Lower leg skin (tissue), 4 donors: ENCODE data around the gene TRIM16. TPM values are rescaled to one million over a fixed set of nuclear protein-coding genes. Genes with fewer than 3 reads are reported as not detected.
"Not testable (repeated sequence)": the region's sequence is repeated elsewhere in the genome, so short reads cannot be mapped to it uniquely, and the experiment has no call there.

ENCODE experiments used
- DNase-seq, 2 donors: peaks; one replicate each; pipeline ENCODE4 v3.0.0-alpha.2; 2019; ENCODE audit warnings: low spot score in 2 of 2
- H3K4me3 ChIP-seq: fragments of 200-600 bp; sonication (generic); 2 replicates; pipeline ENCODE4 v1.5.1; 2017; ENCODE audit warnings: mild to moderate bottlenecking, low read depth; ENCODE audit not compliant: poor library complexity, severe bottlenecking
- POLR2A ChIP-seq, 2 donors: fragments of 450-650 bp; IDR thresholded peaks; one replicate each; pipeline ENCODE4 v1.6.1; 2016 to 2017; ENCODE audit warnings: antibody characterized with exemption in 2 of 2, mild to moderate bottlenecking in 1 of 2, moderate library complexity in 1 of 2
- WGBS, 2 donors: methylation state at CpG; one replicate each; pipeline ENCODE4 v1.1.5; 2018; 5-methylcytosine and 5-hydroxymethylcytosine counted together
- intact Hi-C: fragments of 100-400 bp; cut with DNase I; formaldehyde crosslinking; loops from one replicate; pipeline ENCODE4 v1.15.0; 2023; ENCODE audit warnings: low total_unique reads
- total RNA-seq, 4 donors: library from RNA; depleted of rRNA; stranded (reverse); fragments of >200 nt; gene quantifications; one replicate each; pipeline ENCODE4 v1.1.0, GENCODE V29; 2016
- TF ChIP-seq, protein P1 (sequence below), 3 donors: fragments of 450-650 bp; IDR thresholded peaks; one replicate each; pipeline ENCODE4 v1.5.1; 2016; ENCODE audit warnings: antibody characterized with exemption in 3 of 3, mild to moderate bottlenecking in 3 of 3, moderate library complexity in 2 of 3

The TRIM16 gene
- total RNA-seq, 4 donors from 2014 or later, result 33.2 to 80.1 (median 48.9) TPM

DNA sequence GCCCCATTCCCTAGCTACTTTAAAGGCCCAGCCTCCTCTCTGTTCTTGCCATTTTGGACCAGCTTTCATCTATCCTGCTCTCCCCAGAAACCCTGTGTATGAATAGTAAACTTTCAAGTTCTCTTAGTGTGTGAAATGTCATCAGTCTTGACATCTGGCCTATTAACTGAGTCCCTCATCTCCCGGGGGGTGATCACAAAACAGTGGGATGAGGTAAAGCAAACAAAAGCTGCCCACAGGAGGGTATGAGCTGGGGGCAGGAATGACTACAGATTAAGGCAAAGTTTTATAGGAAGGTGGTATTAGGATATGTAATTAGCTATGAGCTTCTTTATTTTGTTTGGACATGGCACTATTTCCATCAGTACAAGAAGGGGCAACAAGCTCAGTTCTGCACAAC lies 9.5 kb downstream of the TRIM16 start:
- intact Hi-C loops, H3K4me3 ChIP-seq, DNase-seq: not testable (repeated sequence)
- 90 to 92% methylated on average over 1 of the region's 1 CpG for WGBS, 2 donors

DNA sequence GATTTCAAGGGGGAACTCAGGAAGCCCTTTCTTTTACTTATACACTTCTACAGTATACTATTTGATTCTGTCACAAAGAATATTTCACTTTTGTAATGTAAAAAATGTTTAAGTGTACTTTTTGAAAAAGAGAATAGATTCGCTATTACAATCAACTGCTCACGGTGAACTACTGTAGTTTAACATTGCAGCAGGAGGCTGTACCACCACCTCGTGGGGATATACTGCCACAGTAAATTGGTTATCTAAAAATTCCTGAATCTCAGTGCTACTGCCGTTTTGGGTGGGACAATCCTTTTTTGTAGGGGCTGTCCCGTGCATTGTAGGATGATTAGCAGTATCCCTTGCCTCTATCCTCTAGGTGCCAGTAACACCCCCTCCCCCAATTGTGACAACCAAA lies 14.6 kb downstream of the TRIM16 start:
- DNase-seq, H3K4me3 ChIP-seq, intact Hi-C loops: not testable (repeated sequence)
- WGBS, 2 donors, result 65 to 66% methylated on average over 5 of the region's 5 CpGs

DNA sequence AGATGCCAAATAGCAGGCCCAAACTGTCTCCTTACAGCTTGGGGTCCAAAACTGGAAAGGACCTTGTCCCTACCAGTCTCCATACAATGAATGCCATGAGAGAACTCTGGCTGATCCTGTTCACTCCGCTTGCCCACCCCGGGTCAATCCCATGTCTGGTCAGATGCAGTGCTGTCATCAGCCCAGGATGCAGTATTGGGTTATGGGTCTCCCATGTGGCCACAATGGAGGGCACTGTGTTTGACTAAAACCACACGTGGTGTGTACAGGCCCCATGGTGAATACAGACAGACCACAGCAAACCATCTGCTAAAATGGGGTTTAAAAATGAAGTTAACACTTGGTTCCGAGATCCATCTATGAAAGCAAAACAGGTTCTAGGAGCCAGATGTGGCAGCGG lies 20.4 kb downstream of the TRIM16 start:
- H3K4me3 ChIP-seq, result no peak overlapping the region
- DNase-seq, result peak in 1 of 2 donors; percentile 31
- no peak for TF ChIP-seq POLR2A (IDR thresholded peaks at IDR 0.05)
- TF ChIP-seq, protein P1, sequence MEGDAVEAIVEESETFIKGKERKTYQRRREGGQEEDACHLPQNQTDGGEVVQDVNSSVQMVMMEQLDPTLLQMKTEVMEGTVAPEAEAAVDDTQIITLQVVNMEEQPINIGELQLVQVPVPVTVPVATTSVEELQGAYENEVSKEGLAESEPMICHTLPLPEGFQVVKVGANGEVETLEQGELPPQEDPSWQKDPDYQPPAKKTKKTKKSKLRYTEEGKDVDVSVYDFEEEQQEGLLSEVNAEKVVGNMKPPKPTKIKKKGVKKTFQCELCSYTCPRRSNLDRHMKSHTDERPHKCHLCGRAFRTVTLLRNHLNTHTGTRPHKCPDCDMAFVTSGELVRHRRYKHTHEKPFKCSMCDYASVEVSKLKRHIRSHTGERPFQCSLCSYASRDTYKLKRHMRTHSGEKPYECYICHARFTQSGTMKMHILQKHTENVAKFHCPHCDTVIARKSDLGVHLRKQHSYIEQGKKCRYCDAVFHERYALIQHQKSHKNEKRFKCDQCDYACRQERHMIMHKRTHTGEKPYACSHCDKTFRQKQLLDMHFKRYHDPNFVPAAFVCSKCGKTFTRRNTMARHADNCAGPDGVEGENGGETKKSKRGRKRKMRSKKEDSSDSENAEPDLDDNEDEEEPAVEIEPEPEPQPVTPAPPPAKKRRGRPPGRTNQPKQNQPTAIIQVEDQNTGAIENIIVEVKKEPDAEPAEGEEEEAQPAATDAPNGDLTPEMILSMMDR (IDR thresholded peaks at IDR 0.05), result no peak
- intact Hi-C loops, result no loop called here
- 93 to 94% methylated on average over 5 of the region's 5 CpGs for WGBS, 2 donors

DNA sequence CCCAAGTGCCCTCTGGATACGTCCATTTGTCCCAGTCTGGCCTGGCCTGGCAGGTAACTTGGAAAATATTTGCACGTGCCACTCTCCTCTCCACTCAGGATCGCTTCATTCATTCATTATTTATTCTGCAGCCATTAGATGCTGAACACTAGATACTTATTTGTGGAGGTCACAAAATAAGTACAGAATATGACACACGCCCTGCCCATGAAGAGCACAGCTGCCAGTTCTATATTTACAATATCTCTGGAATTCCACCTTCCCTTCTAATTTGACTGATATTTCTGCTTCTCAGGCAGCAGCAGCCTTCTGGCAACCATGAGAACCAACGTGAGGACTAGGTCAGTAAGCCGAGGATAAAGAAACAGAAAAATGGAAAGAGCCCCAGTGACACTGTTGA lies 20.9 kb downstream of the TRIM16 start:
- WGBS, 2 donors, result 91 to 95% methylated on average over 6 of the region's 6 CpGs
- DNase-seq, result peak in 1 of 2 donors; percentile 15
- no peak for TF ChIP-seq POLR2A (IDR thresholded peaks at IDR 0.05)
- TF ChIP-seq, protein P1 (IDR thresholded peaks at IDR 0.05), result no peak
- intact Hi-C loops, result no loop called here
- H3K4me3 ChIP-seq, result no peak overlapping the region

DNA sequence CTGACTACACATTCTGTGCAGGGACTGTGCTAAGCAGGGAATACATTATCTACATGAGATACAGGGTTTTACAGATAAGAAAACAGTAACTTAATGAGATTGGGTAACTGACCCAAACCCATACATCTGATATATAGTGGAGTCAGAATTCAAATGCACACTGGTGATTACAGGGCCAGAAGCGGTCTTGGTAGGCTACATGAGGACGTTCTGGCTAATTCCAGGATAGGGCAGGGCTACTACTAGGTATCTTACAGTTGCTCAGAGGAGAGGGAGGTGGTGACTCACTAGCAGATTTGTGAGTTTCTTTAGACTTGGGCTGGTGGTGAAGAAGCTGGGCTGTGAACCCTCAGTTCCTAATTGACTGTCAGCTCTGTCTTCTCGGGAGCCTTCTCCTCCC lies 21.4 kb downstream of the TRIM16 start:
- TF ChIP-seq, protein P1 (IDR thresholded peaks at IDR 0.05), result no peak
- no peak for TF ChIP-seq POLR2A (IDR thresholded peaks at IDR 0.05)
- WGBS, 2 donors, result 87 to 88% methylated on average over 3 of the region's 3 CpGs
- DNase-seq, result peak in 1 of 2 donors; percentile 5
- H3K4me3 ChIP-seq, result no peak overlapping the region
- intact Hi-C loops, result no loop called here

DNA sequence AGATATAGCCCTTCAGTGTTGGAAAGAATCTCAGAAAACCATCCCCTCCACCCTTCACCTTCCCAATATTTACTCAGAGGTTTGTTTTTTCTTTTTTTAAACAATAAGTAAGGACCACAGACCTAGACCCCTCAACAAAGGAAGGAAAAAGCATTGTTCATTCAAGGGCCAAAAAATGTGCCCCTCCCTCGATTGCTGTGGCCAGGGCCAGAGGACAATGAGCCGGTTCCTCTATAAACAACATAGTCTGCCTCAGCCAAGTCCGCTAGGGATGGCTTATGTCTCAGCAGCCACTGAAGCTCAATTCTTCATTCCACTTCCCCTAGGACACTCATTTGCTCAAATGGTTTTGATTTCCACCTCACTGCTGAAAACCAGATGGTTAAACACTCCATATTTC lies 24.0 kb downstream of the TRIM16 start:
- TF ChIP-seq, protein P1 (IDR thresholded peaks at IDR 0.05), result no peak
- TF ChIP-seq POLR2A (IDR thresholded peaks at IDR 0.05), result no peak
- intact Hi-C loops, result no loop called here
- peak in 1 of 2 donors; percentile 49 for DNase-seq
- 63 to 73% methylated on average over 3 of the region's 3 CpGs for WGBS, 2 donors
- H3K4me3 ChIP-seq, result no peak overlapping the region

DNA sequence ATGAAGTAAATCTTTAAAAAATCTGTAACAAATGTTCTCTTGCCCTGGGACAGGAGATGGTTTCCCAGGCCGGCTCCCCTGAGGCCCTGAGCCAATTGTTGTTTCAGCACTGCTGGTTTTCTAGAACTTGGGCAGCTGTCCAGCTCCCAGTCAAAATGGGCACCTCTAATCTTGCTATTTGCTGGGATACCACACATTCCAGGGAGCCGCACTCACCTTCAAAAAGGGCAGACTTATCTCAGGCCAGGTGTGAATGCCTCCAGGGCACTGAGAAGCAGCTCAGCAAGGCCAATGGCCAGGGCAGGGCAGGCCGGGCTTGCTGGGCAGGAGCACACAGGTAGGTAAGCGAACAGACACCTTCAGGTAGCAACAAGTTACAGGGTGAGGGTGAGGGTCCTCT lies 24.4 kb downstream of the TRIM16 start:
- H3K4me3 ChIP-seq, result no peak overlapping the region
- TF ChIP-seq, protein P1 (IDR thresholded peaks at IDR 0.05), result no peak
- no peak for TF ChIP-seq POLR2A (IDR thresholded peaks at IDR 0.05)
- 45 to 61% methylated on average over 4 of the region's 4 CpGs for WGBS, 2 donors
- peak in 1 of 2 donors; percentile 68 for DNase-seq
- intact Hi-C loops, result no loop called here
